T-cell (primary cell): ENCODE measurements around the gene THOC2. TPM values are rescaled to one million over a fixed set of nuclear protein-coding genes. Genes with fewer than 3 reads are reported as not detected.
"Not testable (repeated sequence)": the region's sequence is repeated elsewhere in the genome, so short reads cannot be mapped to it uniquely, and the experiment has no call there.

ENCODE experiments used
- ATAC-seq, 4 experiments: fragments of 200-7000 bp in 3 of 4; fragments of 150-1000 bp in 1 of 4; cut with Tn5 transposase; replicated peaks in 1 of 4; 1 replicate in 3 of 4; 2 replicates in 1 of 4; pipeline ENCODE4 v1.10.0; 2021; ENCODE audit warnings: moderate library complexity in 3 of 4, mild to moderate bottlenecking in 2 of 4, moderate number of reproducible peaks in 1 of 4
- CTCF ChIA-PET, 2 donors: fragments of 300-600 bp; sonication (Branson Sonifier 250); formaldehyde crosslinking; loops; one replicate each; lab custom pipeline; 2022; ENCODE audit warnings: antibody characterized with exemption in 2 of 2; lab: Charles Lee
- POLR2A ChIA-PET, 2 donors: fragments of 300-600 bp; sonication (Branson Sonifier 250); formaldehyde crosslinking; loops; one replicate each; lab custom pipeline; 2022; ENCODE audit warnings: antibody characterized with exemption in 2 of 2; lab: Charles Lee
- DNase-seq, 35 experiments: peaks; one replicate each; pipeline versions ENCODE4 v3.0.0 to v3.0.0-alpha.2; 2013 to 2023
- H3K27ac ChIP-seq: one replicate; pipeline ENCODE4 v1.5.1; 2013; ENCODE audit warnings: low read length
- H3K27me3 ChIP-seq, 2 experiments: replicated peaks in 1 of 2; 1 replicate in 1 of 2; 2 replicates in 1 of 2; pipeline versions ENCODE4 v1.6.1 to v1.7.0; 2013; ENCODE audit warnings: low read length in 1 of 2, mixed read lengths in 1 of 2; ENCODE audit not compliant: control insufficient read depth in 2 of 2, insufficient read depth in 2 of 2; ENCODE audit errors: extremely low read depth in 1 of 2
- H3K36me3 ChIP-seq, 2 donors: 1 replicate in 1 of 2; 2 replicates in 1 of 2; pipeline versions ENCODE4 v1.6.1 to v1.7.0; 2013; ENCODE audit warnings: low read length in 1 of 2; ENCODE audit not compliant: control insufficient read depth in 2 of 2, insufficient read depth in 1 of 2; ENCODE audit errors: extremely low read depth in 1 of 2
- H3K4me1 ChIP-seq, 2 experiments: 1 replicate in 1 of 2; 2 replicates in 1 of 2; pipeline versions ENCODE4 v1.6.1 to v1.7.0; 2013; ENCODE audit warnings: low read length in 2 of 2, mixed read lengths in 1 of 2; ENCODE audit not compliant: insufficient read depth in 2 of 2, control insufficient read depth in 1 of 2; ENCODE audit errors: extremely low read depth in 1 of 2
- H3K4me3 ChIP-seq, 2 donors: 1 replicate in 1 of 2; 2 replicates in 1 of 2; pipeline versions ENCODE4 v1.5.1 to v1.7.0; 2013; ENCODE audit warnings: mild to moderate bottlenecking in 2 of 2, low read length in 1 of 2, moderate library complexity in 1 of 2; ENCODE audit not compliant: control insufficient read depth in 1 of 2; ENCODE audit errors: extremely low read depth in 1 of 2
- H3K9me3 ChIP-seq: 2 replicates; pipeline ENCODE4 v1.7.0; 2013
- H3K27ac Mint-ChIP-seq, 2 donors: one replicate each; pipeline ENCODE4 v1.8.0; 2020 to 2021; ENCODE audit warnings: mild to moderate bottlenecking in 2 of 2, mixed read lengths in 2 of 2
- H3K27me3 Mint-ChIP-seq, 2 donors: one replicate each; pipeline ENCODE4 v1.8.0; 2021 to 2022; ENCODE audit warnings: mixed read lengths in 2 of 2
- H3K36me3 Mint-ChIP-seq: one replicate; pipeline ENCODE4 v1.8.0; 2021; ENCODE audit warnings: mixed read lengths
- H3K4me1 Mint-ChIP-seq, 3 donors: one replicate each; pipeline ENCODE4 v1.8.0; 2020 to 2022; ENCODE audit warnings: mixed read lengths in 3 of 3, mild to moderate bottlenecking in 1 of 3
- H3K4me3 Mint-ChIP-seq, 3 donors: one replicate each; pipeline ENCODE4 v1.8.0; 2020 to 2022; ENCODE audit warnings: mild to moderate bottlenecking in 3 of 3, mixed read lengths in 3 of 3, moderate library complexity in 3 of 3
- H3K9me3 Mint-ChIP-seq, 3 donors: one replicate each; pipeline ENCODE4 v1.8.0; 2020 to 2022; ENCODE audit warnings: mixed read lengths in 3 of 3
- WGBS: methylation state at CpG from one replicate; pipeline ENCODE4 v1.1.5; 2013; ENCODE audit warnings: missing lambda C conversion rate; ENCODE audit not compliant: insufficient coverage; 5-methylcytosine and 5-hydroxymethylcytosine counted together
- total RNA-seq, 35 experiments: library from RNA in 6 of 35; stranded (reverse) in 6 of 35; fragments of 120-200 nt in 1 of 35; gene quantifications; one replicate each; pipeline versions ENCODE4 v1.2.1 to v1.2.4 and lab custom pipeline; 2013 to 2026

THOC2 gene
- total RNA-seq, 5 donors from 2014 or later (not counting 1 experiment from before 2014, with no cell fraction given): 75.7 to 102 (median 80.7) TPM

GRCh38 chrX:123731258-123731986, 1.4 kb downstream of the THOC2 start:
- 2% methylated on average over 9 of the region's 16 CpGs for WGBS
- ATAC-seq (no peak), DNase-seq (peak in 7 of 35 experiments; percentile 2 to 19 (median 11))
- H3K27ac Mint-ChIP-seq: peak overlapping the region; percentile 75 to 89
- H3K4me3 ChIP-seq: peak overlapping the region; percentile 90 to 92
- ChIA-PET CTCF (interaction anchor here (0.6 to 1.6 kb wide), 6 partner anchors 13 to 225 kb away, joined by 3 to 7 read pairs (median 4); no protein-coding TSS in a partner anchor), POLR2A (interaction anchor here in 1 of 2 donors (0.6 to 0.8 kb wide), 4 partner anchors 11 to 88 kb away, joined by 4 to 8 read pairs (median 7); no protein-coding TSS in a partner anchor)
- peaks cover 15% of the 10 kb centered on the region in 2 experiments for H3K4me1 ChIP-seq
- no peaks in the 10 kb centered on the region for H3K36me3 ChIP-seq
- H3K27ac ChIP-seq: peak overlapping the region; percentile 34
- peak overlapping the region; percentile 92 to 95 (median 94) for H3K4me3 Mint-ChIP-seq
- no peaks in the 10 kb centered on the region for H3K27me3 ChIP-seq
- H3K9me3 ChIP-seq: no peaks in the 10 kb centered on the region
- H3K4me1 Mint-ChIP-seq: peaks cover 50 to 53% (median 52%) of the 10 kb centered on the region in 3 donors
- H3K9me3 Mint-ChIP-seq: no peaks in the 10 kb centered on the region
- no peaks in the 10 kb centered on the region for H3K36me3 Mint-ChIP-seq
- H3K27me3 Mint-ChIP-seq: no peaks in the 10 kb centered on the region

GRCh38 chrX:123728554-123728953, 4.3 kb downstream of the THOC2 start:
- ChIA-PET CTCF (no interaction called here), POLR2A (no interaction called here)
- Histone ChIP-seq H3K9me3 (no peaks in the 10 kb centered on the region), H3K27me3 (no peaks in the 10 kb centered on the region), H3K4me3 (no peak overlapping the region), H3K36me3 (no peaks in the 10 kb centered on the region), H3K27ac (no peak overlapping the region), H3K4me1 (peaks cover 15% of the 10 kb centered on the region in 2 experiments)
- Mint-ChIP-seq H3K9me3 (no peaks in the 10 kb centered on the region), H3K27ac (no peak overlapping the region), H3K4me1 (peaks cover 52 to 62% (median 61%) of the 10 kb centered on the region in 3 donors), H3K27me3 (no peaks in the 10 kb centered on the region), H3K36me3 (peaks cover 3% of the 10 kb centered on the region), H3K4me3 (peak overlapping the region in 1 of 3 donors; percentile 30)
- ATAC-seq (no peak), DNase-seq (no peak)
- WGBS: no CpG with 5 or more reads among the region's 3 CpGs

- no CpG with 5 or more reads among the region's 3 CpGs for WGBS
- Histone ChIP-seq H3K4me3 (no peak overlapping the region), H3K4me1 (peaks cover 12 to 15% of the 10 kb centered on the region in 2 experiments), H3K36me3 (no peaks in the 10 kb centered on the region), H3K27me3 (no peaks in the 10 kb centered on the region), H3K27ac (no peak overlapping the region), H3K9me3 (no peaks in the 10 kb centered on the region)
- Mint-ChIP-seq H3K36me3 (peaks cover 3% of the 10 kb centered on the region), H3K4me3 (peak overlapping the region in 1 of 3 donors; percentile 30), H3K27ac (no peak overlapping the region), H3K4me1 (peaks cover 50 to 62% (median 61%) of the 10 kb centered on the region in 3 donors), H3K9me3 (no peaks in the 10 kb centered on the region), H3K27me3 (no peaks in the 10 kb centered on the region)
- DNase-seq: no peak
- ChIA-PET POLR2A (no interaction called here), CTCF (no interaction called here)
- ATAC-seq: no peak
Observed at GRCh38 chrX:123728016-123728415, 4.8 kb downstream of the THOC2 start.

GRCh38 chrX:123722193-123722592, 10.7 kb downstream of the THOC2 start:
- H3K9me3 Mint-ChIP-seq, H3K4me3 ChIP-seq, CTCF ChIA-PET, H3K27me3 Mint-ChIP-seq, ATAC-seq, POLR2A ChIA-PET, H3K36me3 Mint-ChIP-seq, H3K9me3 ChIP-seq, H3K27me3 ChIP-seq, H3K4me3 Mint-ChIP-seq, H3K36me3 ChIP-seq, H3K27ac ChIP-seq, H3K4me1 ChIP-seq, DNase-seq, H3K27ac Mint-ChIP-seq: not testable (repeated sequence)
- no CpG with 5 or more reads among the region's 1 CpG for WGBS
- peaks cover 16 to 43% (median 40%) of the 10 kb centered on the region in 3 donors for H3K4me1 Mint-ChIP-seq

- H3K36me3 ChIP-seq: no peaks in the 10 kb centered on the region
- Mint-ChIP-seq H3K36me3 (peaks cover 5% of the 10 kb centered on the region), H3K27me3 (no peaks in the 10 kb centered on the region), H3K27ac (no peak overlapping the region), H3K4me1 (peaks cover 28 to 48% (median 41%) of the 10 kb centered on the region in 3 donors), H3K4me3 (no peak overlapping the region), H3K9me3 (no peaks in the 10 kb centered on the region)
- CTCF ChIA-PET: no interaction called here
- no peak for ATAC-seq
- POLR2A ChIA-PET: interaction anchor here in 1 of 2 donors (1.0 kb wide), 1 partner anchor 11 kb away, joined by 4 read pairs; no protein-coding TSS in a partner anchor
- no peak overlapping the region for H3K4me3 ChIP-seq
- no peaks in the 10 kb centered on the region for H3K9me3 ChIP-seq
- no peak for DNase-seq
- no peaks in the 10 kb centered on the region for H3K27me3 ChIP-seq
- no CpG with 5 or more reads among the region's 2 CpGs for WGBS
- H3K4me1 ChIP-seq: no peaks in the 10 kb centered on the region
- H3K27ac ChIP-seq: no peak overlapping the region
Observed at GRCh38 chrX:123720486-123720885, 12.4 kb downstream of the THOC2 start.

- Histone ChIP-seq H3K9me3 (no peaks in the 10 kb centered on the region), H3K27ac (no peak overlapping the region), H3K4me3 (no peak overlapping the region), H3K27me3 (no peaks in the 10 kb centered on the region), H3K36me3 (no peaks in the 10 kb centered on the region), H3K4me1 (peaks cover 0 to 4% of the 10 kb centered on the region in 2 experiments)
- no peak for DNase-seq
- no peak for ATAC-seq
- peaks cover 38 to 52% (median 48%) of the 10 kb centered on the region in 3 donors for H3K4me1 Mint-ChIP-seq
- H3K36me3 Mint-ChIP-seq: peaks cover 5% of the 10 kb centered on the region
- H3K9me3 Mint-ChIP-seq: no peaks in the 10 kb centered on the region
- CTCF ChIA-PET: interaction anchor here in 1 of 2 donors (0.7 kb wide), 1 partner anchor 94 kb away, joined by 3 read pairs; no protein-coding TSS in a partner anchor
- H3K27ac Mint-ChIP-seq: no peak overlapping the region
- H3K27me3 Mint-ChIP-seq: no peaks in the 10 kb centered on the region
- no peak overlapping the region for H3K4me3 Mint-ChIP-seq
- POLR2A ChIA-PET: no interaction called here
Observed at GRCh38 chrX:123713841-123714240, 19.0 kb downstream of the THOC2 start.
